HT-29 (cell line): ENCODE measurements around the gene GLI2. TPM values are rescaled to one million over a fixed set of nuclear protein-coding genes. Genes with fewer than 3 reads are reported as not detected.

Source experiments
- DNase-seq: peaks from one replicate; pipeline ENCODE4 v3.0.0-alpha.2; 2015; ENCODE audit warnings: low spot score
- total RNA-seq: library from RNA; depleted of rRNA; stranded (reverse); fragments of >200 nt; shearing (Covaris generic); gene quantifications from 2 replicates; pipeline ENCODE4 v1.2.3, GENCODE V29; 2014

The GLI2 gene
- total RNA-seq, 1 experiment from 2014 or later = 8.7 TPM

DNA sequence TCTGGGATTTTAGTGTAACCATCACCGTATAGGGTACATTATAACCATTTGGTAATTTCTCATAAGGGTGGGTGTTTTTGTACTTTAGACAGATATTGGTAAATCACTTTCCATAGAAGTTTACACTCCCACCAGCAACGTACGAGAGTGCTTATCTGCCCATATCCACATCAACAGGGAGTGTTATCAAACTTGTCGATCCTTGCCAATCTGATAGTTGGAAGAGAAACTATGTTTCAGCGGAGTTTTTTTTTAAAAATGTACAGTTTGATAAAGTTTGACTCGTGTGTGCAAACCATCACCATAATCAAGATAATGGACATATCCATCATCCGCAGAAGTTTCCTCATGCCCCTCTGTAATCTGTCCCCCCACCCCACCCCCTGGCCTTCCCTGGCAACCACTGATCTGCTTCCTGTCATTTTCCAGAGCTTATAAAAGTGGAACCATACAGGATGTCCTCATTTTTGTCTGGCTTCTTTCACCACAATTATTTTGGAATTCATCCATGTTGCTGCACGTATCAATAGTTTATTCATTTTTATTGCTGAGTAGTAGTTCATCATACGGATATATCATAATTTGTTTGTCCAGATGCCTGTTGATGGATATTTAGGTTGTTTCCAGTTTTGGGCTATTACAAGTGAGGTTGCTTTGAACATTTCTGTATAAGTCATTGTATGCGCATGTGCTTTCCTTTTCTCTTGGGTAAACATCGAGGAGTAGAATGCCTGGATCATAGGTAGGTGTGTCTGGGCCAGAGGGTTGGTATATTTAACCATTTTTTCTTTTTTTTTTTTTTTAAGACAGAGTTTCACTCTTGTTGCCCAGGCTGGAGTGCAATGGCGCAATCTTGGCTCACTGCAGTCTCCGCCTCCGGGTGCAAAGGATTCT is 18.6 kb downstream of the GLI2 start:
- DNase-seq = no peak

DNA sequence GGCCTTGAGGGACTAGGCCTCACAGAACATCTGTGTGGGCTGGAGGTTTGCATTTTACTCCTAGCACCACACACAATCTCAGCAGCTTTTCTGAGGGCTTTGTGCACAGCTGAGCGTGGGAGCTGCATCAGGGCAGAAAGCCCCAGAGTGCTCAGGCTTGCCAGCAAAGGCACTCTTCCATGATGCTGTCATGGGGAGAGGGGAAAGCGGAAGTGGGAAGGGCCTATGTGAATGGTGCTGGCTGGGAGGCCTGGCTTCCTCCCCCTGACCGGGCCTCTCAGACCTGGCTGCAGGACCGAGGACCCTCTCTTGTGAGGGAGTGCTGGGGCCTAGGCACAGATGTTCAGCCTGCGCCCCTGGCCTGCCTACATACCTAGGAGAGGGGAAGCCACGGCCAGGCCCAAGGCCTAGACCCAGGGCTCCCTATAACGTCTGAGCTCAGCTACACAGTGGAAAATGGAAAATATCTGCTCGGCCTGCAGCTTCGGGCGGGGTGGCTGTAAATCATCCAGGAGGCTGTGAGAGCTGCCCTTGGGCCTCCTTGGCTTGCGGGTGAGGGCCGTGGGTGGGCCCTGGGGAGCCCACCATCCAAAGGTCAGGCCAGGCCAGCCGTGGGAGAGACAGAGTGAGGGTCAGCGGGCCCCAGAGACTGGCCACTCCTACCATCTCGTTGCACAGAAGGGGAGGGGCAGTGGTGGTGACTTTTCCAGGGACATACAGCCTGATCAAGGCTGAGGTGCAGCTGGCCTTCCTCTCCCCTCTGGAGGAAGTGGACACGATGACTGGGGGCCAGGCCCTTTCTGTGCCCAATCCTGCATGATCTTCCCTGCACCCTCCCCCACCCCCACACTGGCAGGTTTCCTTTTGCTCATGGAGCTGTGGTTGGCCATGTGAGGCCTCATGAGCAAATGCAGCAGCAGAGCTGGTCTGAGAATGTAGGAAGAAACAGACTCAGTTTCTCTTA is 22.8 kb downstream of the GLI2 start:
- DNase-seq = no peak

DNA sequence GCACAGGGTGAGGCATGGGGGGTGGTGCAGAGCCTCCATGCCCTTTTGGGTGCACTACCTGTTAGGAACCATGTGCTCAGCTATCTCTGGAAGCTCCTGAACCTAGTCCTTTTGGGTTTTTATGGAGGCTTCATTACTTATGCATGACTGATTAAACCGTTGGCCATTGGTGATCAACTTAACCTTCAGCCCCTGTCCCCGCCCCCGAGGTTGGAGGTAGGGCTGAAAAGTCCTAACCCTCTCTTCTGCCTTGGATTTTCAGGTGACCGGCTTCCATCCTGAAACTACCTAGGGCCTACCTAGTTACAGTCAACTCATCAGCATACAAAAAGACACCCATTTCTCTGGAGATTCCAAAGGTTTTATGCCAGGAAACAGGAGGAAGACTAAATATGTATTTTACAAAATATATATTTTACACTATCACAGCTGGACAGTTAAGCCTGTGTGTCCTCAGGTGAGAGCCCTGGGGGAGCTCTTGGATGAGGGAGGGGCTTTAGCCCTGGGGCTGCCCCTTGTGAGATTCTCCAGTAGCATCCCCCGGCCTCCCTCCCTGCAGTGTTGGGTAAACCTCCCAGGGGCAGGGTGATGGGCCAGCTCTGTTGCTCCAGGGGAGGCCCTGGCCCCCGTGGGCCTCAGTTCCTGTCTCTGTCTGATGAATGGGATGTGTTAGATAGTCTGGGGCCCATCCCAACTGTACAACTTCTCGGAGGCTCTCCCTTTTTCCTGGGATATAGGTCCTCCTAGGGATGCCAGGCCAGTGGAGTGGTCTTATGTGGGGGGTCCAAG is 24.1 kb downstream of the GLI2 start:
- DNase-seq = no peak

DNA sequence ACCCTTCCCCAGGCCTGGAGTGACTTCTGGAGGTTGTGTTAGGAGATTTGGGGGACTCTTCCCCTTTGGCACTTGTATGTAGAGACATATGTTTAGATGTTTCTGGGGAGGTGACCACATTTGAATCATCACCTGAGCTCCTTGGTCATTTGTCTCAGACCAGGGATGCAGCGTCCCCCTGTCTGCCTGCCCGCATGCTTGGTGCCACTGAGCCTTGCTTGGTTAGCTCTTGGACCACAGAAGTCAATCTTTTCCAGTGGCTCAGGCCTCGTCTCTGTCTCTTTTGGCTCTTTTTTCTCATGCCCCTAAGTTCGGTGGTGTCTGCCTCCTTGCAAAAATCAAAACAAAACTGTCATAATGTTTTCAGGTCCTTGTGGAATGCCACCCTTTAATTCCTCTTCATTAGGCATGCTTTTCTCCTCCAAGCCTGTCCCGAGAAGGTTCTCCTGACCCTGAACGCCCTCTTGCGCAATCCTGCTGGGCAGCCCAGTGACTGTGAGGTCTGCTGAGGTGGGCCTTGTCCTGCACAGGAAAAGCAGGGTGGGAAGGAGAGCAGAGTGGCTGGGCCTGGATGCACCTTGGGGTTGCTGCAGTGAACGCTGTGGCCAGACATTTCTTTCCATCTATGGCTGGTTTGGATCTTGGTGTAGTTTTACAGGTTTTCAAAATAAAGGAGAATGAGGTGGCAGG is 24.9 kb downstream of the GLI2 start:
- no peak for DNase-seq

DNA sequence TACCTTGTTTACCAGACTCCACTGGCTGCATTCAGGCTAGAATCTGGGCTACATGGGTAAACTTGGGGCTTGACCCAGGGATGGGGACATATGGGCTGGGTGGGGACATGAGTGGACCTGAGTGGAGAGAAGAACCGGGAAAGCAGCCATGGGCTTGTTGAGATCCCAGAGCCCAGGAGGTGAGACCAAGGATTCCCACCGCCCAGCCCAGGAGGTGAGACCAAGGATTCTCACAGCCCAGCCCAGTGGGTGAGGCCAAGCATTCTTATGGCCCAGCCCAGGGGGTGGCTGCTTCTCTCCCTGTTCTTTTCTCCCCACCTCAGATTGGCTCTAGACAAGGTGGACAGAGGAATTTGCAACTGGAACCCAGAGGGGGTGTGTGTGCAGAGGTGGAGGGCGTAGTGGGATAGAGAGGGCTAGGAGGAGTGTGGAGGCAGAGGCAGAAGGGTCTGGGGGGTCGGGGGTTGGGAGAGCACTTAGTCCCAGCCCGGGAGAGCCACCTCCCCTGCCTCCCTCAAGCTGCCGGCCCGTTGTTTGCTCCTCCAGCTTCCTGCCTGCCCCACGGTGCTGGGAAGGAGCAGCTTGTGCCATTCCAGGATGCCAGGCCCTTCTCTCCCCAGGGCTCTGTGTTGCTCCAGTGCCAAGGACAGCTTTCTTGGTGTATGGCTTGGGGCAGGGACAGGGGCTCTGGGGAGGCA is 25.6 kb downstream of the GLI2 start:
- DNase-seq = no peak

DNA sequence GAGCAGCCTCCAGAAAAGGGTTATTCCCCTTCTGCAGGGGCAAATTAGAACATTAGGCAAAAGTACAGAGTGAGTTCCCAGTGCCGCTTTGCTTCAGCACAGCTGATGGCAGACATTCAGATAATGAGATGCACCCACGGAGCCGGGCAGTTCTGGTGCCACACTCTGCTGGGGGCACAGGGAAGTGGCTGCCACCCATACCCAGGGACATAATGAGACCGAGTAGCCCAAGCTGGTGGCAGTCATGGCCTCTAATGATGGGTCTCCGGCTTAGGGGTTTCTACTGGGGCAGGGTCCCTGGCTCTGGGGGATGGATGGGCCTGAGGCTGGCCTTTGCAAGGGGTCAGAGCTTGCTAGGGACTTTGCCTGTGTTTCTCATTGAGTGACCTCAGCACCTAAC is 26.2 kb downstream of the GLI2 start:
- no peak for DNase-seq

DNA sequence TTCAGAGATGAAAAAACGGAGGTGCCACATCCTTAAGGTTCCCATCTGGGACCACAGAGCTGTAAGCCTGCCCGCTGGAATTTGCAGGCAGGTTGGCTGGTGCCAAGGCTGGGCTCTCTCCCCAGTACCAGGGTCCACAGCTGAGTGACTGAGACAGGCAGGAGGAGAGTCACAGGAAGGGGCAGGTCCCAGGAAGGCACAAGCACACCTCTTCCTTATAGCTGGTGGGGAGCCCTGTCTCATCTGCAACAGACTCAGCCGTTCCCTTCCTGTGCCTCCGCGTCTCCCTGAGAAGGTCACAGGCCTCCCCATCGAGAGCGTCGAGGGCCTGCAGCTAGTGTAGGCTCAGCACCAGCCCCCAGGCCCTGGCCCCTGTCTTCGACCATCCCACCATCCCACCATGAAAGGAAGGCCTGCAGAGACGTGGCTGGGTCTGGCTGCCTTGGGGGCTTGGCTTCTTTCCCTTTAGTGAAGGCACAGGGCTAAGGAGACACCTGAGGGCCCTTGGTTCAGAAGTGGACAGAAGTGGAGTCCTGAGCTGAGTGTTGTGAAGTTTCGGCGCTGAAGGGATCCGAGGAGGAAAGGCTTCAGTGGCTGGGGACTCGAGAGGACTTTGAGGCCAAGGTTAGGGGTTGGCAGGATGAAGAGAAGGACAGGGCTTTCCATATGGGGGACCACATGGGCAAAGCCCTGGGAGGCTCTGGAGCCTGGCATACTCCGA is 26.8 kb downstream of the GLI2 start:
- no peak for DNase-seq

DNA sequence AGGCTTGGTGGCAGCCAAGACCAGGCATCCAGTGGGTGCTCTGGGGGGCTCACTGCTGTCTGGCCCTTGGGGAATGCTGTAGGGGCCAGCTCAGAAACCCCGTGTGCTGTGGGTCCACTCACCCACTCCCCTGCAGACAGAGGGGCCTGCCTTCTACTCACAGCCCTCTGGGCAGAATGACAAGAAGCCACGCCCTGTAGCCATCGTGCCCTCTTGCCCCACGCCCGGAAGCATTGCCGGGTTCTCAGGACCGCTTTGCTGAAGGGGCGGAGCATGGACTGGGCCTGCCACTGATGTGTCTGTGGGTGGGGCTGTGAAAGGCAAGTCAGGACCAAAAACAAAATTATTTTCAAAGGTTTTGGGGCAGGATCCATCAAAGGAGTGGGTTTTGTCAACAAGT is 27.8 kb downstream of the GLI2 start:
- no peak for DNase-seq

DNA sequence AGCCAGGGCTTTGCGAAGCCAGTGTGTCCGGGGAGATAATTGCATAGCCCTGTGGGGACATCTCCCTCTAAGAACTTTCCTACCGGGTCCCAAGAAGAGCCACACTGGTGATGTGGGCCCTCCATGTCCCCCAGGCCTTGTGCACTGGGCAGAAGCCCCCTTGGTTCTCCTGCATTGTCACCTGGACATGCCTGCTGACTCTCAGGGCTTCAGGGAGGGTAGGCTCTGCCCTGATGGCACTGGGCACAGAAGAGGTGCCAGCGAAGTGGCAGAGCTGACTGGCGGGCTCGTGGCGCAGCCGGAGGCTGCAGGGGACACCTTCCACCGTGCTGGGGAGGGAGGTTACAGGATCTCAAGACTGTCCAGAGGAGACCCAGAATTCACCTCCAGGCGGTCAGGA is 28.3 kb downstream of the GLI2 start:
- no peak for DNase-seq

DNA sequence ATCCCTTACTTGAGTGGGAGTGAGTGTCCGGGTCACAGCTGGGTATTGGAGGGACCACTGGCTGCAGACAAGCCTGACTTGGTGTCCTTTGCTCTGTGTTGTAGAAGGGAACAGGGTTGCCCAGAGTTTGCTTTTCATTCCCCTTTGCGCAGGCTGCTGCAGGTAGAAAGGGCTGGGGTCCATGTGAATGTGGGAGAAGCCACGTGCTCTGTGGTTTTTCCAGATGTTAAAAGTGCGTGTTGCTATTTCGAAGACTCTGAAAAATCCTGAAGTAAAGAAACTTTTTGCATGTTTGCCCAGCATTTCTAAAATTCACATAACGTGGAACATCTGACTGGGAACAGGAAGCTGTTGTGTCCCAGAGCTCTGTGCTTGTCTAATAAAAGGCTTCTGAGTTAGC is 28.8 kb downstream of the GLI2 start:
- no peak for DNase-seq

DNA sequence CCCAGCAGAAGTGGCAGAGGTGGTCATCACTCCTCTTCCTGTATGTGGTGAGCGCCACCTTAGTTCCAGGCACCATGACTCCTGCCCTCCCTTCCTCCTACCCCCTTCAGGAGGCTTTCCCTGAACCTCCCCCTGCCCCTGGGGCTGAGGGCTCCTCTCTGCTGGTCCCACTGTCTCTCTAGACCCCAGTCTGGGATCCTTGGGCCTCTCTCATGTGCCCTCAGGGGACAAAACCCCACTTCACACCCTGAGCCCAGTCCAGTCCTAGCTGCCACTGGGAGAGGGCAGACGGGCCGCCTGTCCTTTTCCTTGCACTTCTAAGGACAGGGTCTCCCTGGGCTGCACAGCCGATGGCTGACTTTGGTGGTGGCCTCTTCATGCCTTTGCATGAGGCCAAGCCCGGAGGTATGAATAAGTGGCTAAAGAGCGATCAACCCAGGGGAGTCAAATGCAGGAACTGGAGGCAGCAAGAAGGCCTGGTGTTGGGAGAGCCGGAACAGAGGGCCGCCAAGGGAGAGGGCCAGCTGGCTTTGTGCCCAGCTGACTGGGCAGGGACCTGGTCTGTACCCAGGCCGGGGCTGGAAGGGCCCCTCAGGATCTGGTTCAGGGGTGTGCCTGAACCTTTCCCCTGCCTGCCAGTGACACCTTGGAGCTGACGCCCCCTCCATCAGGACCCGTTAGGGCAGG is 29.5 kb downstream of the GLI2 start:
- no peak for DNase-seq

DNA sequence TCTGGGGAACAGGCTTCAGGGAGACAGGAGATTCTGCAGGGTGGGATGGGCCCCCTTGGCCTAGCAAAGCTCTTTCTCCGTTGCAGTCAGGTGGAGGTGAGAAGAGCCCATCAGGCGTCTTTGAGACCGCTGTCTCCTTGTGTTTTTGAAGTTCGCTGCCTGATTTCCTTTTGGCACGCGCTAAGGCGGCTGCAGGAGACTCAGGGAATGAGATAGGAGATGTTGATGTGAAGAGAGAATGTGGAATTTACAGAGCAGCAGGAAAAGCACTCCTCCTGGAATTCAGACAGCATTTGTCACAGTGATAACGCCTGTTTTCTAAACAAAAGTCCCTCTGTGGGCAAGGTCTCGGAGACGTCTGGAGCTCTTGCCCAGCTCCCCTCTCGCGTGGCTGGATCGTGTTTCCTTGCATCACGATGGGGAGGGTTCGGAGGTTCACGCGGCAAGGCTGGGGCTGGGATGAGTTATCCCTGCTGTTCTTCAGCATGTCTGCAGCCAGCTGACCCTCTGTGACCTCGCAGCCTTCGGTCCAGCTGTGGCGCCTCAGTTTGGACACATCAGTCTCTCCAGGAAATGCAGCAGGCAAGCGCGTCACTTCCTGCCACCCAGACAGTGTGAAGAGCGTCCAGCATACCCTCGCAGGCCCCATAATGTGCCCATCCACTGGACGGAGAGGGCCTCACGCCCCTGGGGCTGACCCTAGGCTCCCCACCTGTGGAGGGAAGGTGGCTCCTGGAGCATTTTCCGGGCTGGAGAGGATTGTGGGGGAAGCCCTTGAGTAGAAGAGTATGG is 30.2 kb downstream of the GLI2 start:
- no peak for DNase-seq

DNA sequence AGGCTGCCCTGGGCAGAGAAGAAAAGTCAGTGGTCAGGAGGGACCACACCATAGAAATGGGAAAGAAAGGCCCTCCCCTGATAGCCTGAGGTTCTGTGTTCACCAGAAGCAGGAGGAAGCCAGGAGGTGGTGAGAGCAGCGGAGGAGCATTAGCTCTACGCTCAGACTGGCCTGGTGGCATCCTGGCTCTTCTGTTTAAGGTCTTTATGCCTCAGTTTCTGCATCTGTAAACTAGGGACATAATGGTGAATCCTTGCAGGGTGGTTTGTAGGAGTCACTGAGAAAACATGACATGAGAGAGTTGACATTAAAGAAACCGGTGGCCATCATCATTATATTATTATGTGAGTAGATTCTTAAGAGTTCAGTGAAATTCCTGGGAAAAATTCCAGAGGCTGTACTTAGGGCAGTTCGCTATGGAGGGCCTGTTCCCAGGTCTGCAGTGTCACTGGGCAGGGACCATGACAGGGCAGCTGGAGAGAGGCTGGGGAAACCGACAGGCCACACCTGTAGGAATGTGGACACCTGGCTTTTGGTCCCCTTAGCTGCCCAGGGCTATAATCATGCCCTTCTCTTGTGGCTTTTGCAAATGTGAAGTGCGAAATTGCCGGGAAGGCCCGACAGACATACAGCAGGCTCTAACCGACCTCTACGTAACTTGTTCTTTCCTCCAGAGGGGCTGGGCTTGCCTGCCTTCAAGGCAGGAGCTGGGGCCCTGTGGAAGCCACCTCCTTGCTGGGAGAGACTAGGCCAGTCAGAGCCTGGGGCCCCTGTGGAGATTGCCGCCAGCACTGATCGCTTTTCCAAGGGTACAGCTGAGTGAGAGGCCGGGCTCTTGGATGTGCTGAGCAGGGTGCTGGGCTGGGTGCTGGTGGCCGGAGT is 31.0 kb downstream of the GLI2 start:
- DNase-seq = no peak

DNA sequence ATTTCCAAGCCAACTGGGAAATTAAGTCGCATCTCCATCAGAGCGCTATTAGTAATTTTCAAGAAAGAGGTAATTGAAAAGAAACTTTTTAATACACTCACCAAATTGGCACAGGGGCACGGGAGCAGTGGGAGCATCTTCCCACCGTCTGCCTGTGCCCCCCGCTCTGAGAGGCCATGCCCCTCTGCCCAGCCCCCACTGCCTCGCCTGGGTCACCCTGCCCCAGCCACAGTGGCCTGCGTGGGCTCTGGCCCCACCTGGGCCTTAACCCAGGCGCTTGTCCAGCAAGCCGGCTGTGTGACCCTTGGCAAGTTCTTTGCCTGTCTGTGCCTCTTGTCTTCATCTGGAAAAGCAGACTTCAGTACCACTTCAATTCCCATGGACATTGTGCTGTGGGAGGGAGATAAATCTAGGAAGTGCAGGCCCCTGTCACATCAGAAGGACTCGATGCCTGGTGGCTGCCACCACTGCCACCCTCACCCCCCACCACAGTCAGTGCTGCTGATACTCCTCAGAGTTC is 31.9 kb downstream of the GLI2 start:
- DNase-seq = no peak

DNA sequence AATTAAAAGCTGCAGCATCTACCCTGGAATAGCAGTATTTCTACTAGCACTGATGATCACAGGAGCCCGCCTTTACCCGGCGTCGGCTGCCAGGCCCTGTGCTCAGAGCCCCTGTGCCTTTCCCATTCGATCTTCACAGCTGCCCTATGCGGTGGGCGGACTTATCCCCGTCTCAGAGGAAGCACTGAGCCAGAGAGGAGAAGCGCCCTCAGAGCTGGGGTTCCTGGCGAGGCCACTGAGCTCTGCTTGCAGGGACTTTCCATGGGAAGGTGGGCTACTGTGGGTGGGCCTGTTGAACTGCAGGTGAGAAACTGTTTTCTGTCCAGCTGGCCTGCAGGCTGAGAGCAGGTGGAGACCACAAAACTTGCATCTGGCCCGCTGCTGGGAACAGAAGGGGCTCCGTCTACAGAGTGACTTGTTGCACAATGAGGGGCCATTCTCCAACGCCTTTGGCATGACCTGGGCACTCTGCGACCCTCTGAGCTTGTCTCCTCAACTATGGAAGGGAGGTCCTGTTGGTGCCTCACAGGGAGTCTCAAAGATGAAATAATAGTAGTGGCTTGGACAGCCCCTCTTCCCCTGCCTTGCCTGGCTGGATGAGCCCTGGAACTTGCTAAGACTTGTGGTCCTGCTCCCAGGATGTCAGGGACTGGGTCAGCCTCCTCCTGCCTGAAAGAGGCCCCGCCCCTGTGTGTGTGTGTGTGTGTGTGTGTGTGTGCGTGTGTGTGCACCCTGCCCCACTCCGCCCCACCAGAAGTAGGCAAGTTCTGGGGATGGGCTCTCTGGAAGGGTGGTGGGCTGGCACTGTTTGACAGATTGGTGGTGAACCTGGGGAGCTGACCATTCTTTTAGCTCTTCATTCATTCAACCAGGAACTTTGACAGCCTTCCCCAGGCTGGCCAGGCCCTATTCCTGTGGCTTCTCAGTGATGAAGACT is 32.7 kb downstream of the GLI2 start:
- DNase-seq = no peak
